Activated T-cell treated with anti-CD3 and anti-CD28 coated beads, Interleukin-2, amount 50 U/mL, for 1 hour (primary cell): ENCODE results near the gene UBE2G1.
"Not testable (repeated sequence)": the region's sequence is repeated elsewhere in the genome, so short reads cannot be mapped to it uniquely, and the experiment has no call there.

ENCODE experiments used
- DNase-seq: peaks from one replicate; pipeline ENCODE4 v3.0.0-alpha.2; 2020

UBE2G1 gene, protein sequence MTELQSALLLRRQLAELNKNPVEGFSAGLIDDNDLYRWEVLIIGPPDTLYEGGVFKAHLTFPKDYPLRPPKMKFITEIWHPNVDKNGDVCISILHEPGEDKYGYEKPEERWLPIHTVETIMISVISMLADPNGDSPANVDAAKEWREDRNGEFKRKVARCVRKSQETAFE

GRCh38 chr17:4366327-4367063 is at the start of gene UBE2G1:
Gene UBE2G1, minus strand, starts transcription at chr17:4366675. Its CDS starts 359 bp downstream, at chr17:4366316.
- DNase-seq, result peak; percentile 100

DNA sequence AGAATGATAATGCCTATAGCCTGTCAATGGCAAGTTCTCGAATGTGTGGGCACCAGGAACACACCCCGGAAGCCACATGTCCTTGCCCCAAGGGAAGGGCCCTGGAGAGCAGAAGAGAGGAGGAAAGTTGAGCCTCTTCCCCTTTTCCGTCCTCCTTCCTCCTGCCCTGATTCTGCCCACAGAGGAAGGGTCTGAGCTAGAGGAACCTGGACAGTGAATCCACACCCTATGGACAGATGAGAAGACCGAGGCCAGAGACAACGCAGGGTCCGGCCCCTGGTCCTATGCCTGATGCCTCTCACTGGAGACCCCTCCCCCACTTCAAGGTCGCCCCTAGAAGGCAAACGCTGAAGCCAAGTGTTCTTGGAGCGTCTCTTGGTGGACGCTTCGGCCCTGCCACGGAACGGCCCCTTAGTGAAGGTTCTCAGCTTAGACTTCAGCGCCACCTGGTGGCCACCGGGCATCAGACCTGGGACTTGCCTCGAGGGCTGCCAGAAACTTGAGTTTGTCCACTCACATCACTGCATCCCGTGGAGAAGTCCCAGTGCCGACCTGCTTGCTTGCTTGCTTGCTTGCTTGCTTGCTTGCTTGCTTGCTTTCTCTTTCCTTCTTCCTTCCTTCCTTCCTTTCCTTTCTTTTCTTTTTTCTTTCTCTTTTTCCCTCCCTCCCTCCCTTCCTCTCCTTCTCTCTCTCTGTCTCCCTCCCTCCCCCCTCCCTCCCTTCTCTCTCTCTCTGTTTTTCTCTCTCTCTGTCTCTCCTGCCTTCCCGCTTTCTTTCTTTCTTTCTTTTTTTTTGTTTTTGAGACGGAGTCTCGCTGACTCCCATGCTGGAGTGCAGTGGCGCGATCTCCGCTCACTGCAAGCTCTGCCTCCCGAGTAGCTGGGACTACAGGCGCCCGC is 46.7 kb upstream of the UBE2G1 start:
- DNase-seq, result peak; percentile 90

GRCh38 chr17:4411201-4411600 is 44.7 kb upstream of the UBE2G1 start:
- DNase-seq, result no peak

DNA sequence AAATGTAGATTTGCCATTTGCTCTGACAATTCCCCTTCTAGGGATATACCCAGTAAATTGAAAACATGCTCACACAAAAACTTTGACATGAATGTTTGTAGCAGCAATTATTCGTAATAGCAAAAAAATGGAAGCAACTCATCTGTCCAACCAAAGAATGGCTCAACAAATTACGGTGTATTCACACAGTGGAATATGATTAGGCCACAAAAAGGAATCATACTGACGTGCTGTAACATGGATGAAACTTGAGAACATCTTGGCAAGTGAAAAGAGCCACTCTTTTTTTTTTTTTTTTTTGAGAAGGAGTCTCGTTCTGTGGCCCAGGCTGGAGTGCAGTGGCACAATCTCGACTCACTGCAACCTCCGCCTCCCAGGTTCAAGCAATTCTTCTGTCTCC is 43.2 kb upstream of the UBE2G1 start:
- DNase-seq, result no peak

GRCh38 chr17:4407851-4408250 is 41.4 kb upstream of the UBE2G1 start:
- no peak for DNase-seq

DNA sequence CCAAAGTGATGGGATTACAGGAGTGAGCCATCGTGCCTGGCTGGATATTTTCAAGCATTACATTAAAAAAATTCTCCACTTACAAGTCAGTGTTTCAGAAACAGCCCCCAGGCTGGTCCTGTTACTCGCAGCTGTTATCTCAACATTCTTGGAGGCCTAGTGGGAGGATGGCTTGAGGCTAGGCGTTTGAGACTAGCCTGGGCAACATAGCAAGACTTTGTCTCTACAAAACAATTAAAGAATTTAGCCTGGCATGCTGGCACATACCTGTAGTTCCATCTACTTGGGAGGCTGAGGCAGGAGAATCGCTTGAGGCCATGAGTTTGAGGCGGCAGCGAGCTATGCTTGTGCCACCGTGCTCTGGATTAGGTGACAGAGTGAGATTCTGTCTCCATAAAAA is 40.7 kb upstream of the UBE2G1 start:
- DNase-seq, result no peak

DNA sequence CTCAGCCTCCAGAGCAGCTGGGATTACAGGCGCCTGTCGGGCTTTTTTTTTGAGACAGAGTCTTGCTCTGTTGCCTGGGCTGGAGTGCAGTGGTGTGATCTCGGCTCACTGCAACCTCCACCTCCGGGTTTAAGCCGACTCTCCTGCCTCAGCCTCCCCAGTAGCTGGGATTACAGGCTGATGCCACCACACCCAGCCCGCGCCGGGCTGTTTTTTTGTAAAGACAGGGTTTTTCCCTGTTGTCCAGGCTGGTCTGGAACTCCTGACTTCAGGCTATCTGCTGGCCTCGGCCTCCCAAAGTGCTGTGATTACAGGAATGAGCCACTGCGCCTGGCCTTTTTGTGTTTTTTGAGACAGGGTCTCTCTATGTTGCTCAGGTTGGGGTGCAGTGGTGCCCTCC is 39.9 kb upstream of the UBE2G1 start:
- DNase-seq, result no peak

DNA sequence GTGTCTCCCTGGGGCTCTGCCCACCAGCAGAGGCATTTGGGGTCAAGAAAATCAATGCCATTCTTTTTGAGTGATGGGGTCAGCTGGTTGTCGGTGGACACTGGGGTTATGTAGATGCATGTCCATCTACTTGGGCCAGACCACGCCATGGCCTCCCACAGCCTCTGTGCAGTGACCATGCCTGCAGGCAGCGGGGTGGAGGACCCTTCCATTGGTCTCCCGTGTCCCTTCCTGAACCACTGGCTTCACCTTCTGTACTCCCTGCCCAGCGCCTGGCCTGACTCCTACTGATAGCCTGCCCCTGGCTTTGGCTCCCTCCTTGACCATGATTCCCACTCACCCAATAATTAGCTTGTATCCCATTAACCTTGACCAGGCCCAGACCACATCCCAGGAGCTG is 39.2 kb upstream of the UBE2G1 start:
- DNase-seq, result no peak

DNA sequence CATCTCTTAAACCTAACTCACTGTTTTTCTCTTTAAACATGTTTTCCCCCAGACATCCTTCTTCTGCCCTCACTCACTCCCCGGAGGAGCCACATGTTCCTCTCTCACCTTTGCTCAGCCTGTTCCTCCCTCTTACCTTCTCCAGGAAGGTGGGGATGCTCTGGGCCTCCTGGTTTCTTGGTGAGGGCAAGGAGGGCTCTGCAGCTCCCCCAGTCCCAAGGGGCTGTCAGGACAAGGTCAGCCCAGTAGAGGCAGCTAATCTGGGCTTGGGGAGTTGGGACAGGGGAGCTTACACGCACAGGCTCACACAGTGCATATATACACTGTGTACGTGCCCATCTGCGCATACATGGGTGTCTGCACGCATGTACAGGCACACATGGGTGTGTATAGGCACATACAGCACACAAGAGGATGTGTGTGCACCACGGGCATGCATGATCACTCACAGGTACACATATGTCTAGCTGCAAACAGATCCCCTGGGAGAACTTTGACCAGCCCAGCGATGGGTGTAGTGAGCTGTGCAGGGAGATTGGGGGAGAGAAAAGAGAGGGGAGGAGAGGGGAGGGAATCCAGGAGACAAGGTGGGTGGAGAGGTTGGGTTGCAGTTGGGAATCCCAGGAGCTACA is 38.7 kb upstream of the UBE2G1 start:
- no peak for DNase-seq

- no peak for DNase-seq
These were observed 31.4 kb upstream of the UBE2G1 start for GRCh38 chr17:4397840-4398239.

DNA sequence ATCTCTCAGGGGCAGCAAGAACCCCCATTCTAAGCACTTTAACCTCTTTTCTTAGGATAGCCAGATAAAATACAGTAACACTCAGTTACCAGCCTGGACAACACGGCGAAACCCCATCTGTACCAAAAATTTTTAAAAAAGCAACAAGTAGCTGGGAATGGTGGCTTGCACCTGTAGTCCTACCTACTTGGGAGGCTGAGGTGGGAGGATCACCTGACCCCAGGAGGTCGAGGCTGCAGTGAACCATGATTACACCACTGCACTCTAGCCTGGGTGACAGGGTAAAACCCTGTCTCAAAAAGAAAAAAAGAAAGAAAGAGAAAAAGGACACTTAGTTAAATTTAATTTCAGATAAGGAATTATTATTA is 28.6 kb upstream of the UBE2G1 start:
- DNase-seq, result no peak

GRCh38 chr17:4394208-4395110 is 28.0 kb upstream of the UBE2G1 start:
- no peak for DNase-seq

GRCh38 chr17:4393806-4394205 is 27.3 kb upstream of the UBE2G1 start:
- no peak for DNase-seq

GRCh38 chr17:4389079-4389478 is 22.6 kb upstream of the UBE2G1 start:
- DNase-seq, result no peak

DNA sequence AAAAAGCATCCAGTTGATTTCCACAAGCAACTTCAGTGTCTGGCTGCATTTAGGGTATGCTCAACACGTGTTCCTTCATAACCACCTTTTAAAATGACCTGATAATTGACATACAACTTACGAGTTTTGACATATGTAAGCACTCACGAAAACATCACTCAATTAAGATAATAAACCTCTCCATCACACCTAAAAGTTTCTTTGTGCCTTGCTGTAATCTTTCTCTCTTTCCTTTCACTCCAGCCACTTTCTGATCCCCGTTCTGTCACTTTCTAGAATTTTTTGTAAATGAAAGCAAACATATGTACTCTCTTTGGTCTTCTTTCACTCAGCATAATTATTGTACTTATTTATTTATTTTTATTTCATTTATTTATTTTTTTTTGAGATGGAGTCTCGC is 20.7 kb upstream of the UBE2G1 start:
- no peak for DNase-seq

GRCh38 chr17:4386406-4386805 is 19.9 kb upstream of the UBE2G1 start:
- DNase-seq, result no peak

GRCh38 chr17:4381690-4382671 is 15.5 kb upstream of the UBE2G1 start:
- DNase-seq, result no peak

DNA sequence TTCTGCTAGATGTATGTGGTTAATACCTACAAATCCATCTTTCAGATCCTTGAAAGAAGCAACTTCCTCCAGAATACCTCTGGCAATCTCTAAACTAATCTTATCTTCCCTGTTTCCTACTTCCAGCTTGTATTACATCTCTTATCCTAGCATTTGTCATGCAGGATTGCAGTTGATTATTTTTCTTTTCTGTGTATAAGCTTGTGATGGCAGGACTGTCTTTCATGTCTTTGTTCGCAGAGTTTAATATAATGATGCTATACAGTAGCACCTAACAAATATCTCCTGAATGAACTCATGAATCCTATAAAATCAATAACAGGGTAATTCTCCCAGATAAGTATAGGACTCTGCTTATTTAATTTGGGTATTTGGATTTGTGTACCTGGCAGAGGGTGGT is 12.2 kb upstream of the UBE2G1 start:
- no peak for DNase-seq

DNA sequence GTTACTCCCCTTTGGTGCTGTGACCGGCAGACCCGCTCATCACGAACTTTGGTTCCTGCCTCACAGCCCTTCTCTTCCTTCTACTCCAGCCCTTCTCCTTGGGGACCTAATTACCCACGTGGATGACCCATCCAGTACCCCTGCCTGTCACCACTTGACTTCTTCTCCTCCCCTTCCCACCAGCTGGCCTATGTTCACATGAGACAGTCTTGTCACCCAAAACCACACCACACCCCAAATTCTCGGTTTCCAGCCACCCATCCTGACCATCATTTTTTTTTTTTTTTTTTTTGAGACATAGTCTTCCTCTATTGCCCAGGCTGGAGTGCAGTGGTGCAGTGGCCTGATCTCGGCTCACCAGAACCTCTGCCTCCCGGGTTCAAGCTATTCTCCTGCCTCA is 10.8 kb upstream of the UBE2G1 start:
- DNase-seq, result not testable (repeated sequence)

DNA sequence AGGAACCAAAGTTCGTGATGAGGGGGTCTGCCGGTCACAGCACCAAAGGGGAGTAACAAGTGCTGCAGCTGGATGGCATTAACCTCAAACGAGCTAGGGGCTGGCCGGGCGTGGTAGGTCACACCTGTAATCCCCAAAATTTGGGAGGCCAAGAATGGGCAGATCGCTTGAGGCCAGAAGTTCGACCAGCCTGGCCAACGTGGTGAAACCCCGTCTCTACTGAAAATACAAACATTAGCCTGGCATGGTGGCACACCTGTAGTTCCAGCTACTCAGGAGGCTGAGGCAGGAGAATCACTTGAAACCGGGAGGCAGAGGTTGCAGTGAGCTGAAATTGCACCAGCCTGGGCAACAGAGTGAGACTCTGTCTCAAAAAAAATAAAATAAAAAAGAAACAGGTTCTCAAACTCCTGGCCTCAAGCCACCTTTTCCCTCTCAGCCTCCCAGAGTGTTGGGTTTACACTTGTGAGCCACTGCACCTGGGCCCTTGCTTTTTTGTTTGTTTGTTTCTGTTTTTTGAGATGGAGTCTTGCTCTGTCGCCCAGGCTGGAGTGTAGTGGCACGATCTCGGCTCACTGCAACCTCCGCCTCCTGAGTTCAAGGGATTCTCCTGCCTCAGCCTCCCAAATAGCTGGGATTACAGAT is 9.4 kb upstream of the UBE2G1 start:
- not testable (repeated sequence) for DNase-seq
